NCI-H2107 treated with DMSO at 0.1 percent for 48 hours (cell line): ENCODE data around the gene MAP4K5.
"Not testable (repeated sequence)": the region's sequence is repeated elsewhere in the genome, so short reads cannot be mapped to it uniquely, and the experiment has no call there.

Source experiments
- DNase-seq: peaks from one replicate; lab custom pipeline; 2025; ENCODE audit not compliant: unreplicated experiment; lab: John Stamatoyannopoulos, UW

Gene MAP4K5

DNA sequence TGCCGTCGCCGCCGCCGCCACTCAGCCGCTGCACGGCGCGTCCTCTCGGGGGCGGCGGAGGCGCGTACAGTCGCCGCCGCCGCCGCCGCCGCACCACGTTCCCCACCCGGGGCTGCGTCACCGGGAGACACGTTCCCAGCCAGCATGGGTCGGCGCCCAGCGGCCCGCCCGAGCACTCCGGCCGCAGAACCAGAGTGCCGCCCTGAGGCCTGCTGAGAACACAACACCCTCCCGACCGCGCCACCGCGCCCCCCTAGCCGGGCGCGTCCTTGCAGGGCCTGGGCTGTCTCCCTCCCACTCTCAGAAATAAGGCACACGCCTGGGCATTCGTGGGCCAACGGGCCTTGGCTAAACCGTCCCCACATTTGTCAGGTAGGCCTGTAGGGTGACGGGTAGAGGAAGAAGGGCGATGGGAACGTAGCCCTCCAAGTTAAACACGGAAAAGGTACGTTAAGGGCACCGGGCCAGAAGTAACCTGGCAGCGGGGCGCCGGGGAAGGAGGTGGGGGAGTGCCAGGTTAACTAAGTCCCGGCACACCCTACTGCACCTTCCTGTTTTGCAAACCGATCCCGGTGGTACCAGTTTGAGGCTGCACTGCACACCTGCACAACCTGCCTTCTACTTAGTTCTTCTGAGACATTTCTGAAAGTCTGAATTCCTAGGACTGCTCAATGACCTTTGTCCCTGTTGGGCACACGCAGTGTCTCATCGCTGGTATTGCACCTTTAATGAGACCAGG is at the start of gene MAP4K5:
MAP4K5 (minus strand) TSS at position 68 of the 739 bp plus-strand sequence. CDS start 520 bp downstream, outside the sequence.
- peak; percentile 78 for DNase-seq

DNA sequence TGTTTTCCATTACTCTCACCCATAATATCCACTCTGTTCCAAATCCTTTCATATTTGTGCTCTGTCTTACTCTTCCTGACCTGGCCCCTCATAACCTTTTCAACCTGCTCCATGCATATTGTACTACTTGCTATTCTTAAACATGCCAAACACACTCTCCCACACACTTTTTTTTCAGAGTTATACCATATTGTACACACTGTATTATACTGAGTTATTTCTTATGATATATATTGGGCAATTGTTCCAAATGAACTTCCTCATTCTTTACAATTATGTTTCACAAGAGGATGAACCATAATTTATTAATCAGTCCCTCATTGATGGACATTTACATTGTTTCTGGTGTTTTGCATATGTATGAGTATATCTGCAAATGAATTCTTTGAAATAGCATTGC is 46.1 kb upstream of the MAP4K5 start:
- DNase-seq, result no peak

DNA sequence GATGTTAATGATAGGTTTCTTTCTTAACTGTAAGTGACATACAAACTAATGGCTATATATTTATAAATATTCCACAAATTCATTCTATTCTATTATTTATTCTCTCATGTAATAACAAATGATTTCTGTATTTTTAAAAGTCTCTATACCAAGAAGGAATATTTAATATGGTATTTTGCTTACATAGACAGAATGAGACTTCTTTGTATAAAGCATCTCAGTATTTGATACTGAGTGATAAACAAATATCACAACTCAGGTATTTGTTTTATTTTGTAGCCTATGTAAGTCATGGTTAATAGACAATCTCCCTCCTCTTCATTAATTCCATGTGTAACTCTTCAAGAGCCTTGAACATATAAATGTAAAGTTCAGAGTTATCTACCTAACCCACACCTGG is 45.6 kb upstream of the MAP4K5 start:
- DNase-seq, result no peak

DNA sequence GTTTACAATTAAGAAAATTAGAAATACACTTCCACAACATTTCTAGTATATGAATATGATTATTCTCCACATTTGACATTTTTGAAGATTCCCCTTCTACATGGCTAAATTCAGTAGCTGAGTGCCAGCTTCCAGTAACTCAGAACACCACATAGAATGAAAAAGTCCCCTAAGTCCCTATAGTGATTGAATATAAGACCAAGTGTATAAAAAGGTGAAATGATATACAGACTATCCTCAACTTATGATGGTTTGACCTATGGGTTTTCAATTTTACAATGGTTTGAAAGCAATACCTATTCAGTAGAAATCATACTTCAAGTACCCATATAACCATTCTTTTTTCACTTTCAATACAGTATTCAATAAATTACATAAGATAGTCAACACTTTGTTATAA is 43.4 kb upstream of the MAP4K5 start:
- no peak for DNase-seq

DNA sequence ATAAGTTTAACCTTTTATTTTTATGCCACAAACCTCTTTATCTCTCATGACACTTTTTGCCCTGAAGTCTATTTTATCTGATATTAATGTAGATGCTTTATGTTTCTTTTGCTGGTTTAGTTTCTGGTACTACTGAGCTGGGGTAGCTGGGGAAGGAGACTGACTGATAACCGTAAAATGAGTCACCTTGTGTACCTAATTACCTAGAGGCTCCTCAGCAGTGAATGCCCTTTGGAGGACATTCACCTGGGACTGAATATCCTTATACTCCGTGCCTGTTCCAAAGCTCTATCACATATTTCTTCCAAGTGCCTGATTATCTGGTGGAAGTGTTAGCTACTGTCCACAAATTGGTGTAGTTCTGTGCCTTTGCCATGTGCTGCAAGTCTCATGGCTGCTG is 41.5 kb upstream of the MAP4K5 start:
- no peak for DNase-seq

DNA sequence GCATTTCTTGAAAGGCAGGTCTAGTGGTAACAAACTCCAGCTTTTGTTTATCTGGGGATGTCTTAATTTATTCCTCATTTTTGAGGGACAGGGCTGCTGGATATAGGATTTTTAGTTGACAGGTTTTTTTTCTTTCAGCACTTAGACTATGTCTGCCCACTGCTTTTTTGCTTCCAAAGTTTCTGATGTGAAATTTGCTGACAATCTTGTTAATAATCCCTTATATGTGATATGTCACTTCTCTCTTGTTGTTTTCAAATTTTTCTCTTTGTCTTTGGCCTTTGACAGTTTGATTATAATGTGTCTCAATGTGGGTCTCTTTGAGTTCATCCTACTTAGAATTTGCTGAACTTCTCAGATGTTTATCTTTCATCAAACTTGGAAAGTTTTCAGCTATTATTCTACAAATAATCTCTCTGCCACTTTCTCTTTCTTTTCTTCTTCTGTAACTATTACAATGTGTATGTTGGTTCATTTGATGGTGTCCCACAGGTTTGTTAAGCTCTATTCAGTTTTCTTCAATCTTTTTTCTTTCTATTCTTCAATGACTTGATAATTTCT is 37.4 kb upstream of the MAP4K5 start:
- no peak for DNase-seq

DNA sequence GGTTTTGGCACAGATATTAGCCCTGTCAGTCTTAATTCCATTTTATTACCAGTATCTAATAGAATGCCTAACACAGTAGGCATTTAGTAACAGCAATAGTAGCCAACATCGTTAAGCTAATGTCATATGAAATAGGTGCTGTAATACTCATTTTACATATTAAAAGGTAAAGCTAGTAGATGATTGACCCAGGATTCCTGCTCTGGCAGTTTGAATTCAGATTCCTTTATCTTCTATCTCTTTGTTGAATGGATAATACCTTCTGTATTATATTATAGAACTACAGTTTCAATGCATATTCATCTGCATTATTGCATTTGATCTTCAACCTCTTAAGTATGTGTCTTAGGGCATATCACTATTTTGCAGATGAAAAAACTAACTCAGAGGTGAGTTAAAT is 30.5 kb upstream of the MAP4K5 start:
- DNase-seq, result no peak

DNA sequence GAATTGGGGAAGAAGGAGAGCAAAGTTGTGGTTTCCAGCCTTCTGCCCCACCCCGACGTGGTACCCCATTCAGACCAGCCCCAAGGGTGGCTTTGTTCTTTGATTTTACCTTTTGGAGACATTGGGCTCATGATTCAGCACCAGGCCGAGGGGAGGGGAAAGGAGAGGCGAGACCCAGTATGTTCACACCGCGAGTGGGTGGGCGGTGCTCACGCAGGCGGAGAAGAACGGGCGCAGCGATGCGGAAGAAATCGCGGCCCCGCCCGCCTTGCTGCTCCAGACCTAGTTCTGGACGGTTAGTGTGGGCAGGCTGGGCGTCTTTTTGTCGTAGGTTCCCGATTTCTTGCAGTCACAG is 28.5 kb upstream of the MAP4K5 start:
- peak; percentile 64 for DNase-seq

DNA sequence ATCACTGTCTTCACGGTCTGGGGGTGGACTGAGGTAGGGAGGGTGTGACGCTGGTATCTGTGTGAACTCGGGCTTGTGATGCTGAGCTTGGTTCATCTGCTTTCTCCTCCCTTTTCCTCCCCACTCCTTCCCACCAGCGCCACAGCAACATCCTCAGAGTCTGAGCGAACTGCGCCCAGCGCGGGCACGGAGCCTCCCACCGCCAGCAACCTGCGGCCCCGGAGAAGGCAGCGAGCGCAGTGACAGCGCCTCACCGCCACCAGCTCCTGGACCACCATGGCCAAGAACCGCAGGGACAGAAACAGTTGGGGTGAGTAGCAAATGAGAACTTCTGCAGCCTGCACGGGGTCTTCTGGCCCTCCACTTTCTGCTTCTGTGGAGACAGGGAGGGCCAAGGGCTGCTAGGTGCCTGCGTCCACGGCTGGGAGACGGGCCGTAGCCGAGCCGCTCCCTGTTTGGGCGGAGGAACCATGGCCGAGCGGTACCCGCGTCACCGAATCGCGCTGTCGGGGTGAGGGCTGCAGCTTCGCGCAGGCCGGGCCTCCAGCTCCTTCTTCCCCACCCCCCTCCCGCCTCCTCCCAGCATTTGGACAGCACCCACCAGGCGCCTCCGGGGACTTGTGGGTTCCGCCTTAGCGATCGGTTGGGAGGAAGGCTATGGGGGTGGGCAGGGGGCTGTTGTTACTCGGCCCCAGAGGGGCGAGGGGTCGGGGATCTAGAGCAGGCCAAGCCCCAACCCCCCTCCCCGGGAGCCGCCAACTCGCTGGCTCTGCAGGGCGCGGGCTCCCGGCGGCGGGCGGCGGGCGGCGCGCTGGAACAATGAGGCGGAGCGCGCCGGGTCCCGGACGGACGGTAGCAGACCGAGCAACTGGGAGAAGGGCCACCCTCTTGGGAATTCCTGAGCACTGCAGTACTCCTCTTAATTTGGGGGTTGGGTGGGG is 27.9 kb upstream of the MAP4K5 start, which contains the start of gene ATL1:
ATL1 (plus strand) TSS at position 156 of the 941 bp plus-strand sequence; CDS start at position 277, 121 bp downstream.
- peak; percentile 72 for DNase-seq

DNA sequence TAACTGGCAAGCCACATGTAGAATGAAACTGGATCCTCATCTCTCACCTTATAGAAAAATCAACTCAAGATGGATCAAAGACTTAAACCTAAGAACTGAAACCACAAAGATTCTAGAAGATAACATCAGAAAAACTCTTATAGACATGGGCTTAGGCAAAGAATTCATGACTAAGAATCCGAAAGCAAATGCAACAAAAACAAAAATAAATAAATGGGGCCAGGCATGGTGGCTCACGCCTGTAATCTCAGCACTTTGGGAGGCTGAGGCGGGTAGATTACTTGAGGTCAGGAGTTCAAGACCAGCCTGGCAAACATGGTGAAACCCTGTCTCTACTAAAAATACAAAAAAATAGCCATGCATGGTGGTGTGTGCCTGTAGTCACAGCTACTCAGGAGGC is 20.4 kb upstream of the MAP4K5 start:
- not testable (repeated sequence) for DNase-seq

DNA sequence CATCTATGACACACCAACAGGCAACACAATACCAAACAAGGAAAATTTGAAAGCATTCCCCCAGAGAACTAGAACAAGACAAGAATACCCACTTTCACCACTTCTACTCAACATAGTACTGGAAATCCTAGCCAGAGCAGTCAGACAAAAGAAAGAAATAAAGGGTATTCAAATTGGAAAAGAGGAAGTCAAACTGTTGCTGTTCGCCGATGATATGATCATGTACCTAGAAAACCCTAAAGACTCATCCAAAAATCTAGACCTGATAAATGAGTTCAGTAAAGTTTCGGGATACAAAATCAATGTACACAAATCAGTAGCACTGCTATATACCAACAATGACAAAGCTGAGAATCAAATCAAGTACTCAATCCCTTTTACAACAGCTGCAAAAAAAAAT is 19.5 kb upstream of the MAP4K5 start:
- DNase-seq, result no peak

DNA sequence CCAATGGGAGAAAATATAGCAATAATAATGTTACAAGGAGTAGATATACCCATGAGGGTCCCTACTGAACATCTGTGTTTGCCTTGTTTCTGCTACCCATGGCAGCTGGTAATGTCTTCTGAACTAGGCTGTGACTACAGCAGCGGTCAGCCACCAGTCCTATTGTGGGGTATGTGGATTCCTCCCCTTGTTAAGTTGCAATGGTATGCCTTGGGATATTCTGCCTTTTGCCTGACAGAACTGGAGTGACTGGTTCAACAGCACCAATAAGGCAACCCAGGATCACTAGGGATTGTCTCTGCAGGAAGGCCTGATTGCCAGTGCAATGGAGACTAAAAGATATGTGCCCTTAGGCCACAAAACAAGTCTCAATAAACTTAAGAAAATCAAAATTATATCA is 17.9 kb upstream of the MAP4K5 start:
- DNase-seq, result no peak

DNA sequence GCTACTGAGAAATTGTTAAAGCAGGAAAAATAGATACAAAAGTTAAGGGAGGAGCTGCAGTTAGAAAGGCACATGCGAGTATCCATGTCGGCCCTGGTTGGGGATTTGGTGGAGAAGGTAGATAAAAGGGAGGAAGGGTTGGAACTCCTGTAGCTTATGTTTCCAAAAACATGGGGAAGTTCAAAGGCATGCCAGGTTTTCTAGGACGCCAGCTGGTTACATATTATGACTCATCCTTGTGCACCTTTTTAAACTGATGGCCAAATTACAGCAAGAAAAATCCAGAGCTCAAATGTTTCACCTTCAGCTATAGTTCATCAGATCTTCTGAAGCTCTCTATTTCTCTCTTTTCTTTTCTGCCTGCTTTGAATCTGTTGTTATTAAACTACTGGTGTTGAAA is 13.2 kb upstream of the MAP4K5 start:
- no peak for DNase-seq

DNA sequence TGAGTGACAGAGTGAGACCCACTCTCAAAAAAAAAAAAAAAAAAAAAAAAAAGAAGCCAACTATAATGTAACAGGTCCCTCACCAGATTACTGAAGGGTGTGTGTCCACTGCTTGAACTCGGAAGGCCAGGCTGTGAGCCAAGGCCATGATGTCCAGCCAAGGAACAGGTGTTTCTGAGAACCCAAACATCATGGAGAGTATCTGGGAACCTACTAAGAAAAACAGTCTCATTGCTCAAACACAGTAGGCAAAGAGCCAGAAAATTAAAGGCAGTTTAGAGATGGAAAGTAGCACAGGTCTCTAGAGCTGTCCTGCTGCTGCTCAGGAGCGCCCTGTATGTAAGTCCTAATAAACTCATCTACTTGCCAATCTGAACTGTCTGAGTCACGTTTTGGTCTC is 12.5 kb upstream of the MAP4K5 start:
- no peak for DNase-seq

DNA sequence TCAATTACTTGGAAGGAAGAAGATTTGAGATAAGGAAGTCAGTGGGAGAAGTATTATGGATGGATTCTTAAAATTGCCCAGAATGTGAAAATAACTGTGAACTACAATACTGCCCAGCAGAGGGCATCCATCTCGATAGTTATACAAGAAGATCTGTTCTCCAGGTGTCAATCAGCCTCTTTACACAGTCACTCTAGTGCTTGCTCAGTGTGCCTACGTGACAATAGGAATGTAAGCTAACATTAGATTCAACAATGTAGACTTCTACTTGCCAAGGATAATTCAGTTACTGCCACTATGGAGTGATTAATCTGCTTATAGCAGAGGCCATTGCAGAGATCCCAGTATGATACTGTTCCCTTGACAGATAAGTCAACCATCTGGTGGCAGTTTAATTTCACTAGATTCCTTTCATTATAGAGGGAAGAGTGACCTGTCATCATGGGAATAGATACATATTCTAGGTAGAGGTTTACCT is 10.6 kb upstream of the MAP4K5 start:
- peak; percentile 81 for DNase-seq

DNA sequence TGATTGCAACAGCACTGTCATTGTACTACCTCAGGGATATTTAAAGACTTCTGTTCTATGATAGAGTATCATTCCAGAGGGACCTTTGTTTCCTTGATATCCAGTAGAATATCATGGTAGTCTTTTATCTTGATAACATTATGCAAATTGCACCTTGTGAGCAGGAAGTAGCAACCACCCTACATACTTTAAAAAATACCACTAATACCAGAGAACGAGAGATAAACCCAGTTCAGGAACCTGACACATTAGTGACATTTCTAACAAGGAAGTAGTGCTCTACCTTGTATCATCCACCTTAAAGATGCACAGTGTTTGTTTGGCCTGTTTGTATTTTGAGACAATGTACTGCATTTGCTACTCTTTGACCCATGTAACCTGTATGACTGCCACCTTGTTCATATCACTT is 8.8 kb upstream of the MAP4K5 start:
- no peak for DNase-seq

DNA sequence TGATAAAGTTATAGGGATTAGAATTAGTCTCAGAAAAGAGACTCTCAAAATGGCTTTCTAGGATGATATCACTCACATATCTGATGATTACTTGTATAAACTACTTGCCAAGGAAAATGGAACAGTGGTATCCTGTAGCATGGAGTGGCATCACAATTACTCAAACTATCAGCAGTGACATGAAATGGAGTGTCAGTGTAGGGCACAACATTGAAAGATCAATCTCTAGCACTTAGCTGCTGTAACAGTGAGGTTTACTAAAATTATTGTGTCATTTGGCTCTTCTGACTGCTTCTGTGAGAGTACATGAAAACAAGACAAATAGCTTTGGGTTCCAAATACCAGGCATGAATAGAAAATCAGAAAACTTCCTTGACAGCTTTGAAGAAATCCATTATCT is 6.7 kb upstream of the MAP4K5 start:
- no peak for DNase-seq

DNA sequence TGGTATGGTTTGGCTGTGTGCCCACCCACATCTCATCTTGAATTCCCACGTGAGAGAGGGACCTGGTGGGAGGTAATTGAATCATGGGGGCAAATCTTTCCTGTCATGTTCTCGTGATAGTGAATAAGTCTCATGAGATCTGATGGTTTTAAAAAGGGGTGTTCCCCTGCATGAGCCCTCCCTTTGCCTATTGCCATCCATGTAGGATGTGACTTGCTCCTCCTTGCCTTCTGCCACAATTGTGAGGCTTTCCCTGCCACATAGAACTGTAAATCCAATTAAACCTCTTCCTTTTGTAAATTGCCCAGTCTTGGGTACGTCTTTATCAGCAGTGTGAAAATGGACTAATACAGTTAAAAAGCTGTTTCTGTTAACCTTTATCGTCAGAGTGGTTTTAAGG is 5.7 kb upstream of the MAP4K5 start:
- not testable (repeated sequence) for DNase-seq

DNA sequence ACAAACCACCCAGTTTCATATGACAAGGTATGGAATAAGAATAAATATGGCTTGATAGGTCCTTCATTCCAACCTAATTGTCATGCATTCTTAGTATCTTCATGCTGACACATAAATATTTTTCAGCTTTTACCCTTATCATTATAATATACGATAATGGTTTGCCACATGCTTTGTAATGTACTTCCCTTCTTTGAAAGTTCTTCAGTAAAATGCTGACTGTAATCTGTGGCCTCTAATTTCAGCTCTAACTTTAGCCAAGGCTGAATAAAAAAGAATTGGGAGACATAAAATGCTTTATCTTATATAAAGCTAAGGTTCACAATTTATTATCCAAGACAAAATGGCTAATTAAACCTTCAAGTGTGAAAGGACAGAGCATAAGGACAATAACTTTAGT is 2.6 kb upstream of the MAP4K5 start:
- DNase-seq, result no peak

DNA sequence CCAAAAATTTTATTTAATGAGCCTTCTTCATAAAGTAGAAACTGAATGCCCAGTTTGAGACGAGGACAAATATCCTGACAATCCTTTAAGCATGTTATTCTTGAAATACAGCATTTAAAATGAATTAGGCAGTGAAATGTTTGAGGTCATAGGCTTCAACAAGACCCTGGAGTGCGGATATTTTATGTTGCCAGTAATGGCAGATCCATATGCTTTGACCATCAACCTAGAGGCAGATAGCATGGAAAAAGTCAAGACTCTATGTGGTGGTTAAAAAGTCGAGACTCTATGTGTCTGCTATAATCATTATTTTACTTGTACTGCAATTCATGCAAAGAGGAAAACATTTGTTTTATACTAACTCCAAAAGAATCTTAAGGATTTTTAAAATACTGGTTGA is 2.0 kb upstream of the MAP4K5 start:
- DNase-seq, result no peak

DNA sequence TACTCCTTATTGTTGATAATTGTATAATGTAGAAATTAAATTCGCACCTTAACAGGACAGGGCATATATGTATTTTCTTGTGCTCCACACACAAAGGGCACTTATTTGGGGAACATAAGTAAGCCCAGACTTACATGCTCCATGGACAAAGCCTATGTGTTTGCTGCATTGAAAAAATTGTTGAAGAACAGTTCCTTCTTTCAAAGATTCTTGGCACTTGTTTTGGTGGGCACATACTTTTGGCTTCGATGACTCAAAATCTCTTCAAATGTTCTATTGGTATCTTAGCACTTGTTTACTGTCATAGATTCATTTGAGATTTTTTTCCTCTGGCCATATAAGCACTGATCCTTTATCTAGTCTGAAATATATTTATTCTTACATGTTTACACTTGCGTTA is 1.4 kb upstream of the MAP4K5 start:
- DNase-seq, result no peak

DNA sequence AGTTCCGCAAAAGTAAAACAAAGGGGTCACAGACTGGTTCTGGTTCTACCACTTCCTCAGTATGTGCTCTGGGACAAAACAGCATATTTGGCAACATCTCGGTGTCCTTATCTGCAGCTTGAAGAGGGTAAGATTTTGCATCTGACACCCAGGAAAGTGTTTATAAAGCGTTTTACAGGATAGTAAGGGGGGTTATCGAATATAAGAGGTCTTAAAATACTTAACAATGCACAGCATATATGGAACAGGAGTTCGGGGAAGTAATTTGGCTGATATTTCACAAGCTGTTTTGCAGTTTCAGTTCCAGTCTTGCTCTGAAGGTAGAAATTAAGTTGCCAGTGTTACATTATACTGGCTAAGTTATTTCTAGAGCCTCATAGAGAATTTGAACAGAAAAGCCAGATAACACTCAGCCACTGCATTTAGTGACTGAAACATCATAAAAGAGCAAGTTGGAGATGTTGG is 904 bp upstream of the MAP4K5 start:
- DNase-seq, result no peak
